Measurements from ENCODE around the gene BTBD9.
A peak's percentile ranks its signal among the peaks of the same experiment; 100 is the strongest.

Gene BTBD9

DNA sequence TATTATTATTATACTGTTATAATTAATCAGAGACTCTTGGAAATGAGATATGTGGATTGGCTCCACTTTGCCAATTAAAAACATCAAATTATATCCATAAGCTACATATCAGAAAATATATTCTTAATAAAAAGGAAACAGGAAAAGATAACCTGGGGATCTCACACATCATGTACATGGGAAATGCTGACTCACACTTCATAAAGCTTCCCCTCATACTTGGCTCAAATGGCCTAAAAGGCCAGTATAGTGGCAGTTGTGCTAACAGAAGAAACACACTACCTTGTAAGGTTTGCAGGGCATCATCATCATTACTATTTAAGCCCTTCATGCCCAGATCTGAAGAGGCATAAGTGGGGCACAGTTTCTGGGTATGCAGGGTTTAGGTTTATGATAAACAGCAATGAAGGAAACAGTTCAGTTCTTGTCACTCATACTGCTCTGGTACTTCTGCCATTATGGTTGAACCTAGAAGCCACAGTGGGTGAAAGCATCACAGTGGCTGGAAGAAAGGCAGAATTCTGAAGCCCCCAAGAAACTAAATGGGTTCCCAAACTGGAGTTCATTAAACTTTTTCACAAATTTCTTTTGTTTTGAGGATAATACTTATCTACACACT is 60.6 kb downstream of the BTBD9 start:
- no peak overlapping the region for H3K4me3 ChIP-seq (replicated peaks; ENCODE audit: low read depth, low read length)
- TF ChIP-seq, protein P1, sequence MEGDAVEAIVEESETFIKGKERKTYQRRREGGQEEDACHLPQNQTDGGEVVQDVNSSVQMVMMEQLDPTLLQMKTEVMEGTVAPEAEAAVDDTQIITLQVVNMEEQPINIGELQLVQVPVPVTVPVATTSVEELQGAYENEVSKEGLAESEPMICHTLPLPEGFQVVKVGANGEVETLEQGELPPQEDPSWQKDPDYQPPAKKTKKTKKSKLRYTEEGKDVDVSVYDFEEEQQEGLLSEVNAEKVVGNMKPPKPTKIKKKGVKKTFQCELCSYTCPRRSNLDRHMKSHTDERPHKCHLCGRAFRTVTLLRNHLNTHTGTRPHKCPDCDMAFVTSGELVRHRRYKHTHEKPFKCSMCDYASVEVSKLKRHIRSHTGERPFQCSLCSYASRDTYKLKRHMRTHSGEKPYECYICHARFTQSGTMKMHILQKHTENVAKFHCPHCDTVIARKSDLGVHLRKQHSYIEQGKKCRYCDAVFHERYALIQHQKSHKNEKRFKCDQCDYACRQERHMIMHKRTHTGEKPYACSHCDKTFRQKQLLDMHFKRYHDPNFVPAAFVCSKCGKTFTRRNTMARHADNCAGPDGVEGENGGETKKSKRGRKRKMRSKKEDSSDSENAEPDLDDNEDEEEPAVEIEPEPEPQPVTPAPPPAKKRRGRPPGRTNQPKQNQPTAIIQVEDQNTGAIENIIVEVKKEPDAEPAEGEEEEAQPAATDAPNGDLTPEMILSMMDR (IDR thresholded peaks at IDR 0.05; ENCODE audit: low read length, missing control alignments) = no peak
- DNase-seq (ENCODE audit: low read depth) = peak; percentile 40

DNA sequence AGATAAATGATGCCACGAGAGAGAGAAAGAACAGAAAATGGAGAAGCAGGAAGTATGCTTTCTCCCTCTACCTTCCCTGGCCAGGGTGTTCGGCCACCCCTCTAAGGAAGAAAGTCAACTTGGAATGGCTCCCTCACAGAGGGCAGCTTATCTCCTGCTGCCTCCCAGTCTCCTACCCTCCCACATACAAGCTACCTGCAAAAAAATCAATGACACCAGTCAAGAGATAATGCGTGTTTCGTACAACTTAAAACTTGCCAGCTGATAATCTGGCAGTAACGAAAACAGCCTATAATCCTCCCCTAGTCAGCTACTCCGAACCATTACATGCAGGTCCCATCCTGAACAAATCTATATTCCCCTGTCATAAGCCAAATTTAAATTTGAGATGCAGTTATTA is 61.7 kb downstream of the BTBD9 start:
- no peak for DNase-seq (ENCODE audit: low read depth)
- TF ChIP-seq, protein P1 (IDR thresholded peaks at IDR 0.05; ENCODE audit: low read length, missing control alignments) = no peak
- no peak overlapping the region for H3K4me3 ChIP-seq (replicated peaks; ENCODE audit: low read depth, low read length)

- no peak for DNase-seq (ENCODE audit: low read depth)
- TF ChIP-seq, protein P1 (IDR thresholded peaks at IDR 0.05; ENCODE audit: low read length, missing control alignments) = no peak
- no peak overlapping the region for H3K4me3 ChIP-seq (replicated peaks; ENCODE audit: low read depth, low read length)
Observed at GRCh38 chr6:38577492-38577891, 62.2 kb downstream of the BTBD9 start.

- H3K4me3 ChIP-seq (replicated peaks; ENCODE audit: low read depth, low read length) = no peak overlapping the region
- TF ChIP-seq, protein P1 (IDR thresholded peaks at IDR 0.05; ENCODE audit: low read length, missing control alignments) = no peak
- no peak for DNase-seq (ENCODE audit: low read depth)
Observed at GRCh38 chr6:38573801-38574395, 65.8 kb downstream of the BTBD9 start.

DNA sequence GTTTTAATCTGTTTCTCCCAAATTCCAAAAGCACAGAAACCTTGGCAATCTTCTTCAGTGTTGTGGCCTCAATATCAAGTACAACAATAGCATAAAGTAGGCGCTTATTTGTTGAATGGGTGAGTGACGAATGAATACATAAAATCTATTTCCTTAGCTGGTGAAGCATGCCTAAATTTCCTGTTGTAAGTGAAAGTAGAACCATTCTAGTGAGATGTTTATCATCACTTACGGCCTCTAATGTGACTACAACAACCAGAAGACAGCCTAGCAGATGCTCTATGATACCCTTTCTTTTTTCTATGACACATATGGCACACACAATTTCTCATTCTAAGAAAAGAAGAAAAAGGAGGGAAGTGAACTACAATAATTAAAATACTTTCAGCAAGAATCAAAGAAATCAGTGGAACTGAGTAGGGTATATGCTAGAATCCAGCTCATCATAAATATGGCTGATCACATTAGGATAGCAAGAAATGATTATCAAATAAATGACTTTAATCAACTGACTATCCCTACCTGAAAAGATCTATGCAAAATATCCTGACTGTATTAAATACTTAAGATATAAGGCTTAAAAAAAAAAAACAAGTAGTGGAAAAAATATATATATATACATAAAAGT is 67.4 kb downstream of the BTBD9 start:
- DNase-seq (ENCODE audit: low read depth) = no peak
- TF ChIP-seq, protein P1 (IDR thresholded peaks at IDR 0.05; ENCODE audit: low read length, missing control alignments) = no peak
- no peak overlapping the region for H3K4me3 ChIP-seq (replicated peaks; ENCODE audit: low read depth, low read length)

- TF ChIP-seq, protein P1 (IDR thresholded peaks at IDR 0.05; ENCODE audit: low read length, missing control alignments) = no peak
- no peak overlapping the region for H3K4me3 ChIP-seq (replicated peaks; ENCODE audit: low read depth, low read length)
- DNase-seq (ENCODE audit: low read depth) = no peak
Observed at GRCh38 chr6:38571721-38572120, 68.0 kb downstream of the BTBD9 start.

Data from fibroblast of pulmonary artery (primary cell).